Testis (tissue), 2 donors: ENCODE data around the gene LGR5.

ENCODE experiments used
- POLR2A ChIP-seq: fragments of 450-650 bp; IDR thresholded peaks from one replicate; pipeline ENCODE4 v1.6.1; 2017; ENCODE audit warnings: antibody characterized with exemption, mild to moderate bottlenecking, moderate library complexity
- TF ChIP-seq, protein P1 (sequence below), 3 experiments: fragments of 450-650 bp in 2 of 3; fragments of 200-600 bp in 1 of 3; sonication (generic) in 1 of 3; IDR thresholded peaks; one replicate each; pipeline ENCODE4 v1.5.1; 2016 to 2019; ENCODE audit warnings: antibody characterized with exemption in 3 of 3, mild to moderate bottlenecking in 2 of 3, moderate library complexity in 1 of 3

DNA sequence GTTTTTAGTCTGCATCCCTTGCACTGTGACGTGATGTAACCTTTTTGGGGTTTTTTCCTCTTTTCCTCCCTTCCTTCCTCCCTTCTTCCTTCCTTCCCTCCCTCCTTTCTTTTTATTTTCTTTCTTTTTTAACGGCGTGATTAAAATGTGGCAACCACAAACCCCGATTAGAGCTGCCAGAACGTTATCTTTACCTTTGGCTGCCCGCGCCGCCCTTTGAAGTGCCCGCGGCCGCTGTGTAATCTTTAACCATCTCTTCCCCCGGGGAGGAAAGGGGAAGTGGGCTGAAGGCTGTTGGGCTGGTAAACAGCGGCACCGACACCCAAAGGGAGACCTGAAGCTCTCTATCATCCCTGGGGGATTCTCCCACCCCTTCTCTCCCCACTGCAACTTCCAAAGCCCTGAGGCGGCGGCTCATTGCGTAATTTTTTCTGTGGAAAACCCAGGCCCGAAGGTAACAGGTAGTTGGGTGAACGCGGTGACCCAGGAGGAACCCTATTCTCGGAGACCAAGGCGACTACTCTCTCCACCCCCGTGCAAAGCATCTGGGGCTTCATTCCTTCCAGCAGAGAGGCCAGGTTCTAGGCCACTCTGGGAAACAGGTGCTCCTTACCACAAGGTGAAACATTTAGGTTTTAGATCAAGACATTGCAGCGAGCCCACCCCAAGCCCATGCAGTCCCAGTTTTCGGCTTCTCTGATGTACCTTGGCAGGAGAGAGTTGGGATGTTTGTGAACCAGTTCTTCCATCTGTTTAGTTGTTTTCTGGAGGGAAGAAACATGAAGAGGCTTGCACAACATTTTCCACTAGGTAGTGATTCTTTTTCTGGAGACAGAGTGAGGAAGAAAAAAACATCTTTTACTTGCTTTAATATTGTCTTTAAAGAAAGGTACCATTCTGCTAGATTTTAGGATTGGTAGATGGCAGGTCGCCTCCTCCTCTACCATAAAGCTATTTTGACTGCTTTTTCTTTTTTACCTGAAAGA, 1.5 kb downstream of the LGR5 start:
- TF ChIP-seq, protein P1, sequence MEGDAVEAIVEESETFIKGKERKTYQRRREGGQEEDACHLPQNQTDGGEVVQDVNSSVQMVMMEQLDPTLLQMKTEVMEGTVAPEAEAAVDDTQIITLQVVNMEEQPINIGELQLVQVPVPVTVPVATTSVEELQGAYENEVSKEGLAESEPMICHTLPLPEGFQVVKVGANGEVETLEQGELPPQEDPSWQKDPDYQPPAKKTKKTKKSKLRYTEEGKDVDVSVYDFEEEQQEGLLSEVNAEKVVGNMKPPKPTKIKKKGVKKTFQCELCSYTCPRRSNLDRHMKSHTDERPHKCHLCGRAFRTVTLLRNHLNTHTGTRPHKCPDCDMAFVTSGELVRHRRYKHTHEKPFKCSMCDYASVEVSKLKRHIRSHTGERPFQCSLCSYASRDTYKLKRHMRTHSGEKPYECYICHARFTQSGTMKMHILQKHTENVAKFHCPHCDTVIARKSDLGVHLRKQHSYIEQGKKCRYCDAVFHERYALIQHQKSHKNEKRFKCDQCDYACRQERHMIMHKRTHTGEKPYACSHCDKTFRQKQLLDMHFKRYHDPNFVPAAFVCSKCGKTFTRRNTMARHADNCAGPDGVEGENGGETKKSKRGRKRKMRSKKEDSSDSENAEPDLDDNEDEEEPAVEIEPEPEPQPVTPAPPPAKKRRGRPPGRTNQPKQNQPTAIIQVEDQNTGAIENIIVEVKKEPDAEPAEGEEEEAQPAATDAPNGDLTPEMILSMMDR (IDR thresholded peaks at IDR 0.05), result no peak
- no peak for TF ChIP-seq POLR2A
